Activated CD8-positive, alpha-beta memory T cell treated with anti-CD3 and anti-CD28 coated beads, Interleukin-2, amount 50 U/mL, for 24 hours (primary cell): ENCODE measurements around the gene SSTR5.

Source experiments
- DNase-seq: peaks from one replicate; pipeline ENCODE4 v3.0.0-alpha.2; 2020; ENCODE audit errors: extremely low read depth

The SSTR5 gene

GRCh38 chr16:1102921-1103635, 30.5 kb downstream of the SSTR5 start:
- DNase-seq, result peak; percentile 8

- no peak for DNase-seq
Observed at GRCh38 chr16:1103636-1103980, 31.1 kb downstream of the SSTR5 start.

GRCh38 chr16:1105888-1106620, 33.5 kb downstream of the SSTR5 start:
- DNase-seq, result peak; percentile 5

- no peak for DNase-seq
Observed at GRCh38 chr16:1106659-1107058, 34.1 kb downstream of the SSTR5 start.

- DNase-seq, result no peak
Observed at GRCh38 chr16:1107141-1107540, 34.6 kb downstream of the SSTR5 start.

GRCh38 chr16:1107731-1108130, 35.2 kb downstream of the SSTR5 start:
- DNase-seq, result no peak

GRCh38 chr16:1108299-1109252, 36.0 kb downstream of the SSTR5 start:
- DNase-seq, result no peak

- no peak for DNase-seq
Observed at GRCh38 chr16:1109648-1110047, 37.1 kb downstream of the SSTR5 start.

- no peak for DNase-seq
Observed at GRCh38 chr16:1112506-1113184, 40.1 kb downstream of the SSTR5 start.

GRCh38 chr16:1113489-1113888, 40.9 kb downstream of the SSTR5 start:
- DNase-seq, result no peak

- DNase-seq, result no peak
Observed at GRCh38 chr16:1113889-1114526, 41.5 kb downstream of the SSTR5 start.

- no peak for DNase-seq
Observed at GRCh38 chr16:1116693-1117077, 44.1 kb downstream of the SSTR5 start.

- no peak for DNase-seq
Observed at GRCh38 chr16:1117176-1117900, 44.8 kb downstream of the SSTR5 start.

- no peak for DNase-seq
Observed at GRCh38 chr16:1117926-1118325, 45.4 kb downstream of the SSTR5 start.

GRCh38 chr16:1119129-1119528, 46.6 kb downstream of the SSTR5 start:
- DNase-seq, result no peak

GRCh38 chr16:1119766-1120576, 47.4 kb downstream of the SSTR5 start:
- DNase-seq, result no peak

- no peak for DNase-seq
Observed at GRCh38 chr16:1120577-1120941, 48.0 kb downstream of the SSTR5 start.

GRCh38 chr16:1121009-1121408, 48.5 kb downstream of the SSTR5 start:
- no peak for DNase-seq

- no peak for DNase-seq
Observed at GRCh38 chr16:1121601-1122397, 49.3 kb downstream of the SSTR5 start.
